GM12874 (cell line): ENCODE measurements around the gene TRIM8.

ENCODE experiments used
- TF ChIP-seq, protein P1 (sequence below): IDR thresholded peaks from 2 replicates; pipeline ENCODE4 v1.5.1; 2011; ENCODE audit warnings: low read depth, mild to moderate bottlenecking, control low read depth, low read length, moderate library complexity; ENCODE audit not compliant: insufficient read depth

The TRIM8 gene

DNA sequence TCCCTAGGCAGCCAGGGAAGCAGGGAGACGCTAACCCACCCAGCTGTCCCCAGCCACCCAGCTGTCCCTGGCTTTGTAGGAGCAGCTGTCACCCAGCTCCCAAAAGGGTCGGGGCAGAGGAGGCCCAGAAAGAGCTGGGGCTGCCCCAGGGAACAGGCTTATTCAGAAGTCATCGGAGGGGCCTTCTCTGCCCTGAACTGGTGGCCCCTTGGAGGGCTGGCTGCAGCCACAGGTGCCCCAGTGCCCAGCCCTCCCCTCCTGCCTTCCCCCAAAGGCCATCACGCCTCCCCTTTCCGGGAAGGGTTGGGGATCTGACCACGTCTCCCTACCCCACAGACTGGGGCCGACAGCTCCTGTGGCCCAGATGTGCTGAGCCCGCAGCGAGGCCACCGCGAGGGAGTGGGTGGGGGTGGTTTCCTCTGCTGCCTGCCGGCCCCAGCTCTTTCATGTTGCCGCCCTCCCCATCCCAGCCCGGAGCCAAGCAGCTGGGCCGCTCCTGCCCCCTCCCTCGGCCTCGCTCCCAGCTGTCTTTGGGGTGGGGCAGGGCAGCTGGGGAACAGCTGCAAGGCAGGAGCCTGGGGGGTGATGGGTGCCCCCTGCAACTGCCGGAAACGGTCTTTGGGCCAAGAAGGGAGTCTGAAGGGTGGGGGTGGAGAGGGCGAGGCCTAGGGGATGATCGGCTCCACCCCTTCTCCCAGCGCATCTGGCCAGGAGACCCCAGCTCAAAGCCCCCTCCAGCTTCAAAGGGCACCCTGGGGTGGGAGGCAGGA lies 16.8 kb downstream of the TRIM8 start:
- TF ChIP-seq, protein P1, sequence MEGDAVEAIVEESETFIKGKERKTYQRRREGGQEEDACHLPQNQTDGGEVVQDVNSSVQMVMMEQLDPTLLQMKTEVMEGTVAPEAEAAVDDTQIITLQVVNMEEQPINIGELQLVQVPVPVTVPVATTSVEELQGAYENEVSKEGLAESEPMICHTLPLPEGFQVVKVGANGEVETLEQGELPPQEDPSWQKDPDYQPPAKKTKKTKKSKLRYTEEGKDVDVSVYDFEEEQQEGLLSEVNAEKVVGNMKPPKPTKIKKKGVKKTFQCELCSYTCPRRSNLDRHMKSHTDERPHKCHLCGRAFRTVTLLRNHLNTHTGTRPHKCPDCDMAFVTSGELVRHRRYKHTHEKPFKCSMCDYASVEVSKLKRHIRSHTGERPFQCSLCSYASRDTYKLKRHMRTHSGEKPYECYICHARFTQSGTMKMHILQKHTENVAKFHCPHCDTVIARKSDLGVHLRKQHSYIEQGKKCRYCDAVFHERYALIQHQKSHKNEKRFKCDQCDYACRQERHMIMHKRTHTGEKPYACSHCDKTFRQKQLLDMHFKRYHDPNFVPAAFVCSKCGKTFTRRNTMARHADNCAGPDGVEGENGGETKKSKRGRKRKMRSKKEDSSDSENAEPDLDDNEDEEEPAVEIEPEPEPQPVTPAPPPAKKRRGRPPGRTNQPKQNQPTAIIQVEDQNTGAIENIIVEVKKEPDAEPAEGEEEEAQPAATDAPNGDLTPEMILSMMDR: no peak

DNA sequence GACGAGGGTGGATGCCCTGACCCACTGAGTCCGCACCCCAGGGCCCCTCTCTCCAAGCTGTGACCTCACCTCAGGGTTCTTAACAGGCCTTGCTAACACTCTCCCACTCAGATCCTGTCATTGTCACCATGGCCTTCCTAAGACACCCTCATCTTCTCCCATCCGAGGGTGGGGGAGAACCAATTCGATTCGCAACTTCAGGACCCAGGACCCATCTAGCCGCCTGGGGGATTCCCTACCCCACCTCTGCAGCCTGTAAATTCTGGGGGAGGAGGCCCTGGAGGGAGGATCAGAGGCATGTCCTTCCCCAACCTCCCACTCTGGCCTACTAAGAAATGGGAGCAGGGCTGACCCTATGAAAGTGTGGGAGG lies 17.4 kb downstream of the TRIM8 start:
- TF ChIP-seq, protein P1: no peak

DNA sequence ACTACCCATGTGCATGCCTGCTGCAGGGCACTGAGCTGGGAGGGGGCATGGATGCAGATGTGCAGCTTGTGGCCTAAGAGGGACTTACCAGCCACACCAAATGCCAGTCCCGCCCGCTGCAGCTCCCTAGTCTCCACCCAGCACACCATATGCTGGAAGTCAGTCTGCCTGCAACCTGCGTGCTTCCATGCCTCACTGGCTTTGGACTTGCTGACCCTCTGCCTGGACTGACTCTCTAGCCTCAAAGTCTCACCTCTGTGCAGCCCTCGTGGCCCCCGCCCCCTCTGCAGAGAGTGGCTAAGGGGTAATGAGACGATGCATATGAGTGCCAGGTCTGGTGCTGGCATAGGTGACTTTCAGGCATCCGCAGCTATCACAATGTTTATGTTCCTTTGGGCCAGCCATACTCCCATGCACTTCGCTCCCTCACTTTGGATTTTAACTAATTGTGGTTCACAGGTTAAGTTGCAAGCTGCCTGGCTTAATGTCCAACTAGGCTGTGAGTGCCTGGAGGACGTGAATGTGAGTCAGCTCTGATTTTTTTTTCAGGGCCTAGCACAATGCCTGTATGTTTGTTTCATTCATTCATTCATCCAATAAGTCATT lies 21.7 kb downstream of the TRIM8 start:
- TF ChIP-seq, protein P1: no peak

- TF ChIP-seq, protein P1: no peak
Observed at GRCh38 chr10:102668326-102669107, 24.2 kb downstream of the TRIM8 start.

DNA sequence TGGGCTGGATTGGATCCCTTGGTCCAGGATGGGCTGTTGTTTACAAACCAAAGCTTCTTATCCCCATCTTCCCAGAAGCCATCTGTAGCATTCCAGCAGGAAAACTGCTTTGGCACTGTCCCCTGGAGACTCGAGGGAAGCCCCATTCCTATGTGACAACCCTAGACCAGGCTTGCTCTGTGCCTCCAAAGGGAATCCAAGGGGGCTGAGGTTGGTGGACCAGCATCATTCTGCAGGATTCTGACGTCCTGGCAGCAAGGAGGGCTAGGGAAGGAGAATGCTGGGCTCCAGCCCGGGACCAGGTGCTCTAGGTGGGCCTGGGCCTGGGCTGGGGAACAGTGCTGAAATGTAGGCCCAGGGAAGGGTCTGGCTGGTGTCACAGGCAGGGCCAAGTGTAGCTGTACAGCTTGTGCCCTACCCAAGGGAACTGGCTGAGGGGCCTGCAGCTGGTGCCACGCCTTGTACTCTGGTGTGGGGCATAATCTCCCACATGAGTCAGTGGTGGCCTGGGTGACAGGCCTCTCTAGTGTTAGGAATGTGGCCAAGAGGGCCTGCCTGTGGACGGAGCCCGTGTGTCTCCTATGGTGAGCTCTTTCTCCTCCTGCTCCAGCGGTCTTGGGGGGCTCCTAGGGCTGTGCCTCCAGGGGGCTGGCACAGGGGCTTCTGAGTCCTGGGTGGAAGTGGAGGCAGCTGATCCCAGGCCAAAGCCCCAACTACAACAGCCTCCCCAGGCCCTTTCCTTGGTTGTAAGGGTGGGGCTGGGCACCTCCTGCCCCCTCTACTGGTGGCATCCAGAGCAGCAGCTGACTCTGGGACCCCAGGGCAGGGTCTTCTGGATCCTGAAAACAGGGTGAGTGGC lies 25.2 kb downstream of the TRIM8 start:
- TF ChIP-seq, protein P1: peak; percentile 59

DNA sequence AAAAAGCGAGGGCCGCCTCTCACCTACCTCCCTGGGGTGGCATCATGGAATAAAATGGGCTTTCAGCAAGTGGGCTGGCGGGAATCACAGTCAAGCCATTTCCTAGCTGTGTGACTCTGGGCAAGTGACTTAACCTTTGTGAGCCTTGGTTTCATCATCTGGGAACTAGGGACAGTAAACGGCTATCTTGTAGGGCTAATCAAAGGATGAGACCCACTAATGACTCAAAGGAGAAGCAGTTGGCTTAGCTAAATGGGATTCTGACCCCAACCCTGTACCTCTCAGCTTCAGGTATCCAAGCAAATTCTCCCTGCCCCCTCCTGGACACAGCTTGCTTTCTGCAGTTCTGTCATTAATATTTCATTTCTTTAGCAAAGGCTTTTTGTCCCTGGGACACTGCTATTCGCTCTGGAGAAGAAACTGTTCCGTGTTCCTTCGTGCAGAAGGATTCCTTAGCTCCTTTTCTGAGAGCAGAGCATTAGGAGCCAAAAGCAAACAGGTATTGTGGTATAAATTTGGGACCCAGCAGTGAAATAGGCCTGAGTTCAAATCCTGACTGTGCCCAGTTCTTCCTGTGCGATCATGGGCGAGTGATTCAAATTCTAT lies 25.9 kb downstream of the TRIM8 start:
- TF ChIP-seq, protein P1: no peak
